Endodermal cell (in vitro differentiated cells): Measurements from ENCODE around the gene NFKBIA. TPM values are rescaled to one million over a fixed set of nuclear protein-coding genes. Genes with fewer than 3 reads are reported as not detected.

Experiments used
- DNase-seq: peaks from one replicate; pipeline ENCODE4 v3.0.0-alpha.2; 2017
- H3K27ac ChIP-seq: 2 replicates; pipeline ENCODE4 v1.5.1; 2013; ENCODE audit warnings: mild to moderate bottlenecking, low read depth, low read length, moderate library complexity
- H3K27me3 ChIP-seq: 2 replicates; pipeline ENCODE4 v1.6.1; 2013; ENCODE audit warnings: mild to moderate bottlenecking, low read length, moderate library complexity; ENCODE audit not compliant: insufficient read depth, control insufficient read depth, poor library complexity, severe bottlenecking
- H3K36me3 ChIP-seq: 2 replicates; pipeline ENCODE4 v1.7.0; 2013; ENCODE audit warnings: mild to moderate bottlenecking, low read length, moderate library complexity; ENCODE audit not compliant: control insufficient read depth, insufficient read depth
- H3K4me1 ChIP-seq: one replicate; pipeline ENCODE4 v1.7.0; 2013; ENCODE audit warnings: low read length; ENCODE audit not compliant: control insufficient read depth, insufficient read depth
- H3K4me3 ChIP-seq: 2 replicates; pipeline ENCODE4 v1.5.1; 2013; ENCODE audit warnings: mild to moderate bottlenecking, low read length, moderate library complexity
- H3K9ac ChIP-seq: 2 replicates; pipeline ENCODE4 v1.6.1; 2013; ENCODE audit warnings: mild to moderate bottlenecking, low read length, moderate library complexity; ENCODE audit not compliant: poor library complexity, severe bottlenecking; ENCODE audit errors: extremely low read depth
- H3K9me3 ChIP-seq: 2 replicates; pipeline ENCODE4 v1.6.1; 2013; ENCODE audit warnings: mild to moderate bottlenecking, low read length, moderate library complexity; ENCODE audit not compliant: control insufficient read depth
- H3K27ac Mint-ChIP-seq: 2 replicates; pipeline ENCODE4 v1.8.0; 2020; ENCODE audit warnings: mixed read lengths
- H3K27me3 Mint-ChIP-seq: 2 replicates; pipeline ENCODE4 v1.8.0; 2021; ENCODE audit warnings: mild to moderate bottlenecking, mixed read lengths; ENCODE audit not compliant: insufficient read depth
- H3K36me3 Mint-ChIP-seq: 2 replicates; pipeline ENCODE4 v1.8.0; 2020; ENCODE audit warnings: low read depth, mixed read lengths
- H3K4me1 Mint-ChIP-seq: 2 replicates; pipeline ENCODE4 v1.8.0; 2020; ENCODE audit warnings: mixed read lengths
- H3K4me3 Mint-ChIP-seq: 2 replicates; pipeline ENCODE4 v1.8.0; 2020; ENCODE audit warnings: mild to moderate bottlenecking, moderate library complexity, mixed read lengths
- H3K9me3 Mint-ChIP-seq: 2 replicates; pipeline ENCODE4 v1.8.0; 2020; ENCODE audit warnings: mild to moderate bottlenecking, mixed read lengths
- CTCF ChIP-seq: fragments of 200-600 bp; sonication (generic); conservative IDR thresholded peaks from 2 replicates; pipeline ENCODE4 v1.5.0; 2021; ENCODE audit warnings: antibody characterized with exemption, mild to moderate bottlenecking
- WGBS, 2 experiments: methylation state at CpG; one replicate each; pipeline versions ENCODE4 v1.1.5 to v1.1.7; 2013; ENCODE audit warnings: missing lambda C conversion rate in 2 of 2, mixed read lengths in 1 of 2; ENCODE audit not compliant: insufficient coverage in 1 of 2, insufficient read length in 1 of 2; 5-methylcytosine and 5-hydroxymethylcytosine counted together
- total RNA-seq, 2 donors: library from RNA; stranded (reverse); fragmentation: NEBNext Ultra II Directional in 1 of 2; extraction: Animal tissue kit (Norgen Biotek cat#: 25700) in 1 of 2; gene quantifications; 2 replicates in 1 of 2; 3 replicates in 1 of 2; pipeline ENCODE4 v1.2.1, GENCODE V29; 2021

NFKBIA gene
- total RNA-seq, 2 donors from 2014 or later: 148 to 188 TPM

- 80 to 83% methylated on average over 1 to 2 of the region's 2 CpGs for WGBS, 2 experiments
- no peaks in the 10 kb centered on the region for H3K27me3 ChIP-seq
- no peak overlapping the region for H3K27ac ChIP-seq
- no peak for TF ChIP-seq CTCF
- H3K27ac Mint-ChIP-seq: peak overlapping the region; percentile 55
- no peak overlapping the region for H3K9ac ChIP-seq
- H3K4me1 Mint-ChIP-seq: peaks cover 23% of the 10 kb centered on the region
- H3K4me3 ChIP-seq: no peak overlapping the region
- no peaks in the 10 kb centered on the region for H3K36me3 ChIP-seq
- H3K9me3 ChIP-seq: peaks cover 10% of the 10 kb centered on the region
- H3K36me3 Mint-ChIP-seq: no peaks in the 10 kb centered on the region
- no peak overlapping the region for H3K4me3 Mint-ChIP-seq
- no peak for DNase-seq
- H3K27me3 Mint-ChIP-seq: no peaks in the 10 kb centered on the region
- peaks cover 15% of the 10 kb centered on the region for H3K4me1 ChIP-seq
- peaks cover 9% of the 10 kb centered on the region for H3K9me3 Mint-ChIP-seq
Observed at GRCh38 chr14:35368139-35368460, 36.4 kb downstream of the NFKBIA start.

- no peaks in the 10 kb centered on the region for H3K27me3 Mint-ChIP-seq
- 92% methylated on average over 5 of the region's 5 CpGs; no CpG with 5 or more reads in 1 of the 2 experiments for WGBS, 2 experiments
- Histone ChIP-seq H3K27ac (no peak overlapping the region), H3K4me1 (peaks cover 15% of the 10 kb centered on the region), H3K9ac (no peak overlapping the region), H3K9me3 (peaks cover 10% of the 10 kb centered on the region), H3K27me3 (no peaks in the 10 kb centered on the region), H3K36me3 (no peaks in the 10 kb centered on the region), H3K4me3 (no peak overlapping the region)
- H3K9me3 Mint-ChIP-seq: peaks cover 9% of the 10 kb centered on the region
- H3K36me3 Mint-ChIP-seq: no peaks in the 10 kb centered on the region
- no peak for TF ChIP-seq CTCF
- DNase-seq: no peak
- peaks cover 23% of the 10 kb centered on the region for H3K4me1 Mint-ChIP-seq
- H3K4me3 Mint-ChIP-seq: no peak overlapping the region
- peak overlapping the region; percentile 58 for H3K27ac Mint-ChIP-seq
Observed at GRCh38 chr14:35367056-35367372, 37.5 kb downstream of the NFKBIA start.

- 95 to 97% methylated on average over 5 to 8 of the region's 8 CpGs for WGBS, 2 experiments
- peaks cover 23% of the 10 kb centered on the region for H3K4me1 Mint-ChIP-seq
- H3K27me3 Mint-ChIP-seq: no peaks in the 10 kb centered on the region
- Histone ChIP-seq H3K36me3 (no peaks in the 10 kb centered on the region), H3K9me3 (peaks cover 10% of the 10 kb centered on the region), H3K27me3 (no peaks in the 10 kb centered on the region), H3K4me3 (no peak overlapping the region), H3K4me1 (peaks cover 15% of the 10 kb centered on the region), H3K27ac (no peak overlapping the region), H3K9ac (no peak overlapping the region)
- peaks cover 9% of the 10 kb centered on the region for H3K9me3 Mint-ChIP-seq
- no peak for TF ChIP-seq CTCF
- no peak for DNase-seq
- peak overlapping the region; percentile 35 for H3K27ac Mint-ChIP-seq
- no peaks in the 10 kb centered on the region for H3K36me3 Mint-ChIP-seq
- H3K4me3 Mint-ChIP-seq: no peak overlapping the region
Observed at GRCh38 chr14:35366521-35366976, 38.0 kb downstream of the NFKBIA start.
